ENCODE results near the gene FRMD3.

FRMD3 gene

GRCh38 chr9:83355729-83356151 is 182.5 kb downstream of the FRMD3 start:
- H3K4me3 ChIP-seq (ENCODE audit: low read length): no peak overlapping the region
- no peak for TF ChIP-seq CTCF (IDR thresholded peaks at IDR 0.05; ENCODE audit: insufficient read depth, low read depth, low read length, missing control alignments)

GRCh38 chr9:83355024-83355444 is 183.2 kb downstream of the FRMD3 start:
- no peak overlapping the region for H3K4me3 ChIP-seq (ENCODE audit: low read length)
- DNase-seq (ENCODE audit: low read depth): peak; percentile 28
- TF ChIP-seq CTCF (IDR thresholded peaks at IDR 0.05; ENCODE audit: insufficient read depth, low read depth, low read length, missing control alignments): no peak

More at GRCh38 chr9:83355729-83356151, 182.5 kb downstream of the FRMD3 start:
- no peak for DNase-seq (ENCODE audit: low read depth)

GRCh38 chr9:83349031-83349430 is 189.2 kb downstream of the FRMD3 start:
- no peak for TF ChIP-seq CTCF (IDR thresholded peaks at IDR 0.05; ENCODE audit: insufficient read depth, low read depth, low read length, missing control alignments)

GRCh38 chr9:83346655-83347420 is 191.4 kb downstream of the FRMD3 start:
- DNase-seq (ENCODE audit: low read depth): no peak
- no peak for TF ChIP-seq CTCF (IDR thresholded peaks at IDR 0.05; ENCODE audit: insufficient read depth, low read depth, low read length, missing control alignments)
- no peak overlapping the region for H3K4me3 ChIP-seq (ENCODE audit: low read length)

More at GRCh38 chr9:83349031-83349430, 189.2 kb downstream of the FRMD3 start:
- DNase-seq (ENCODE audit: low read depth): no peak
- H3K4me3 ChIP-seq (ENCODE audit: low read length): no peak overlapping the region

GRCh38 chr9:83343366-83343999 is 194.7 kb downstream of the FRMD3 start:
- DNase-seq (ENCODE audit: low read depth): no peak
- H3K4me3 ChIP-seq (ENCODE audit: low read length): no peak overlapping the region
- no peak for TF ChIP-seq CTCF (IDR thresholded peaks at IDR 0.05; ENCODE audit: insufficient read depth, low read depth, low read length, missing control alignments)

- TF ChIP-seq CTCF (IDR thresholded peaks at IDR 0.05; ENCODE audit: insufficient read depth, low read depth, low read length, missing control alignments): no peak
- H3K4me3 ChIP-seq (ENCODE audit: low read length): no peak overlapping the region
- peak; percentile 3 for DNase-seq (ENCODE audit: low read depth)
Observed at GRCh38 chr9:83342731-83343130, 195.5 kb downstream of the FRMD3 start.

Data from epithelial cell of esophagus (primary cell).